Loucy (cell line): ENCODE results near the gene RNF149.

Experiments
- CTCF ChIP-seq: fragments of 200-600 bp; sonication (generic); conservative IDR thresholded peaks from 2 replicates; pipeline ENCODE4 v1.5.1; 2014; ENCODE audit warnings: mild to moderate bottlenecking, antibody characterized with exemption, low read length
- EZH2phosphoT487 ChIP-seq: fragments of 200-600 bp; IDR thresholded peaks from 2 replicates; pipeline ENCODE4 v1.6.1; 2018; ENCODE audit warnings: antibody characterized with exemption, mild to moderate bottlenecking, moderate library complexity, borderline replicate concordance

DNA sequence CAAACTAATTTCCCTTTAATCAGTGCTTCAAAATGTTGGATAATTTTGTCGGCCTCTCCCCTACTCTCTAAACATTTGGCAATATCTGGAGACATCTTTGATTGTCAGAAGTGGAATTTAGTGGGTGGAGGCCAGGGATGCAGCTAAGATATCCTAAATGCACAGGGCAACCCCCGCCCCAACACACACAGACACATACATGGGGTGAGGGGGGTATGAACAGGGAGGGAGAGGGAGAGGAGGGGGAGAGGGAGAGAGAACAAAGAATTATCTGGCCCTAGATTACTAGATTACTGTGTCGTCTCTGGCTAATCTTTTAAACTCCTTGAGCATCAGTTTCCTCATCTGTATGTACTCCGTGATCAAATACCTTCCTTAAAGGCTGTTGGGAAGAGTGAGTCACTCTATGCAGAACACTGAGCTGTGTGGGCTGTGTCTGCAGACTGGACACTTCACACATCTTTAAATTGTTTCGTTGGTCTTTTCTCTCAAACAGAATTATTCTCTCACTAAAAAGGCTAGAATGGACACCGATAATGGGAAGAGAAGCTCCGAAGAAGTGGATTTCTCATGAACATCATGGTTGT lies 2.9 kb downstream of the RNF149 start:
- TF ChIP-seq CTCF: no peak
- TF ChIP-seq EZH2phosphoT487: no peak
